Ovary (tissue), 9 donors: ENCODE results near the gene STEAP4. TPM values are rescaled to one million over a fixed set of nuclear protein-coding genes. Genes with fewer than 3 reads are reported as not detected.
"Not testable (repeated sequence)": the region's sequence is repeated elsewhere in the genome, so short reads cannot be mapped to it uniquely, and the experiment has no call there.

Experiments used
- DNase-seq, 5 donors: peaks; one replicate each; pipeline ENCODE4 v3.0.0-alpha.2; 2019 to 2020
- H3K27ac ChIP-seq, 2 donors: fragments of 200-600 bp; one replicate each; pipeline versions ENCODE4 v1.5.1 to v1.8.0; 2019 to 2022
- H3K27me3 ChIP-seq: fragments of 200-600 bp; one replicate; pipeline ENCODE4 v1.8.0; 2022
- H3K36me3 ChIP-seq: fragments of 200-600 bp; sonication (generic); one replicate; pipeline ENCODE4 v1.5.1; 2019
- H3K4me1 ChIP-seq: one replicate; pipeline ENCODE4 v1.8.1; 2013; ENCODE audit warnings: mild to moderate bottlenecking, moderate library complexity; ENCODE audit not compliant: insufficient read depth
- H3K4me3 ChIP-seq: fragments of 200-600 bp; sonication (generic); one replicate; pipeline ENCODE4 v1.5.1; 2017
- H3K9me3 ChIP-seq, 2 donors: fragments of 200-600 bp in 1 of 2; sonication (generic) in 1 of 2; one replicate each; pipeline versions ENCODE4 v1.5.1 to v1.8.1; 2013 to 2019; ENCODE audit warnings: mild to moderate bottlenecking in 1 of 2, moderate library complexity in 1 of 2
- EP300 ChIP-seq: sonication (generic); formaldehyde crosslinking; IDR thresholded peaks from one replicate; pipeline ENCODE4 v1.6.1; 2017; ENCODE audit warnings: antibody characterized with exemption
- POLR2A ChIP-seq: fragments of 450-650 bp; IDR thresholded peaks from one replicate; pipeline ENCODE4 v1.6.1; 2017; ENCODE audit warnings: antibody characterized with exemption, mild to moderate bottlenecking, moderate library complexity
- WGBS, 3 donors: extraction: QIAGEN DNeasy Blood & Tissue Kit in 1 of 3; methylation state at CpG; one replicate each; pipeline versions ENCODE4 v1.1.5 to v1.1.7; 2013 to 2017; 5-methylcytosine and 5-hydroxymethylcytosine counted together
- intact Hi-C, 4 donors: fragments of 100-400 bp; cut with DNase I; formaldehyde crosslinking; loops; one replicate each; pipeline versions ENCODE4 v1.11.0 to v1.15.1; 2022 to 2023
- polyA plus RNA-seq, 2 donors: library from polyadenylated mRNA; stranded (reverse); fragments of 200-250 nt in 1 of 2; fragments of 350-450 nt in 1 of 2; fragmentation: Illumina TruSeq in 1 of 2; extraction: RNeasy Lipid Tissue Mini Kit (QIAGEN cat#74804) in 1 of 2; gene quantifications; one replicate each; pipeline ENCODE4 v1.2.3, GENCODE V29; 2013 to 2014
- total RNA-seq, 7 donors: library from RNA; depleted of rRNA in 2 of 7; stranded (reverse); fragments of >200 nt in 2 of 7; fragmentation: NEBNext Ultra II Directional in 3 of 7; extraction: Animal tissue kit (Norgen Biotek cat#: 25700) in 3 of 7; gene quantifications; one replicate each; pipeline versions ENCODE4 v1.1.0 to v1.2.4, GENCODE V29; 2016 to 2023
- TF ChIP-seq, protein P1 (sequence below), 3 donors: fragments of 450-650 bp in 2 of 3; fragments of 200-600 bp in 1 of 3; IDR thresholded peaks; one replicate each; pipeline versions ENCODE4 v1.5.1 to v1.8.0; 2016 to 2022; ENCODE audit warnings: antibody characterized with exemption in 3 of 3, mild to moderate bottlenecking in 1 of 3
- donor health status: DM: no; HTN: no; CAD: no; lungs with moderate emphysema.
- donor health status: DM: no; HTN: no; CAD: no.
- donor health status: Bipolar disorder and iron deficiency.
- donor health status: DM: yes; HTN: yes; CAD: no.
- donor health status: DM: no; HTN: no; CAD: no.
- donor health status: DM: yes; HTN: yes; CAD: no.

The STEAP4 gene
- total and polyA plus RNA-seq, 9 donors: 1.4 to 76.0 (median 8.1) TPM

DNA sequence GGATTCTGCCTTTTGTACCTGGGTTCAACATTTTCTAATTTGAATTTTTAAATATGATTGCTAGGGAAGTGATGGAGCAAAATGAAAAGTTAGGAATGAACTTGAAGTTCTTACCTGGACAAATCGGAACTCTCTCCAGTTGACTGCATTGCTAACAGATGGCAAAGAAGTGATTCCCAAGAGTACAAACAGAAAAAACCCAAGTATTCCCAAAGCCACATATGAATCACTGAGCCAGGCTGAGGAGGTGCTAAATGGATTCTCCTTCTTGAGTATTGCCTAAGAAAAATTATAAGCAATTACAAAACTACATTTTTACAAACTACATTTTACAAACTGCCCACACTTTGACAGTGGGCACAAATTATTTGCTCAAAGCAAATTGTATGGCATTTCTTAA is 25.9 kb downstream of the STEAP4 start:
- intact Hi-C loops: no loop called here

GRCh38 chr7:88279323-88279722 is 27.4 kb downstream of the STEAP4 start:
- Histone ChIP-seq H3K27ac (no peak overlapping the region), H3K9me3 (no peaks in the 10 kb centered on the region), H3K36me3 (no peaks in the 10 kb centered on the region), H3K4me1 (no peaks in the 10 kb centered on the region), H3K4me3 (no peak overlapping the region), H3K27me3 (no peaks in the 10 kb centered on the region)
- intact Hi-C loops: no loop called here
- DNase-seq: no peak
- WGBS, 3 donors: 32 to 55% (median 39%) methylated on average over 3 of the region's 3 CpGs
- TF ChIP-seq EP300 (no peak), POLR2A (no peak)
- TF ChIP-seq, protein P1, sequence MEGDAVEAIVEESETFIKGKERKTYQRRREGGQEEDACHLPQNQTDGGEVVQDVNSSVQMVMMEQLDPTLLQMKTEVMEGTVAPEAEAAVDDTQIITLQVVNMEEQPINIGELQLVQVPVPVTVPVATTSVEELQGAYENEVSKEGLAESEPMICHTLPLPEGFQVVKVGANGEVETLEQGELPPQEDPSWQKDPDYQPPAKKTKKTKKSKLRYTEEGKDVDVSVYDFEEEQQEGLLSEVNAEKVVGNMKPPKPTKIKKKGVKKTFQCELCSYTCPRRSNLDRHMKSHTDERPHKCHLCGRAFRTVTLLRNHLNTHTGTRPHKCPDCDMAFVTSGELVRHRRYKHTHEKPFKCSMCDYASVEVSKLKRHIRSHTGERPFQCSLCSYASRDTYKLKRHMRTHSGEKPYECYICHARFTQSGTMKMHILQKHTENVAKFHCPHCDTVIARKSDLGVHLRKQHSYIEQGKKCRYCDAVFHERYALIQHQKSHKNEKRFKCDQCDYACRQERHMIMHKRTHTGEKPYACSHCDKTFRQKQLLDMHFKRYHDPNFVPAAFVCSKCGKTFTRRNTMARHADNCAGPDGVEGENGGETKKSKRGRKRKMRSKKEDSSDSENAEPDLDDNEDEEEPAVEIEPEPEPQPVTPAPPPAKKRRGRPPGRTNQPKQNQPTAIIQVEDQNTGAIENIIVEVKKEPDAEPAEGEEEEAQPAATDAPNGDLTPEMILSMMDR (IDR thresholded peaks at IDR 0.05): no peak

More for the DNA sequence above, 25.9 kb downstream of the STEAP4 start:
- no peaks in the 10 kb centered on the region for H3K9me3 ChIP-seq
- WGBS, 3 donors: 90 to 98% (median 93%) methylated on average over 1 of the region's 1 CpG
- no peak overlapping the region for H3K4me3 ChIP-seq
- H3K27me3 ChIP-seq: no peaks in the 10 kb centered on the region
- no peak overlapping the region for H3K27ac ChIP-seq
- DNase-seq: no peak
- TF ChIP-seq POLR2A (no peak), EP300 (no peak)
- TF ChIP-seq, protein P1 (IDR thresholded peaks at IDR 0.05): no peak
- H3K36me3 ChIP-seq: no peaks in the 10 kb centered on the region
- no peaks in the 10 kb centered on the region for H3K4me1 ChIP-seq

- H3K27ac ChIP-seq: no peak overlapping the region
- no peak overlapping the region for H3K4me3 ChIP-seq
- no peaks in the 10 kb centered on the region for H3K4me1 ChIP-seq
- intact Hi-C loops: no loop called here
- 82 to 94% (median 93%) methylated on average over 1 of the region's 1 CpG for WGBS, 3 donors
- H3K36me3 ChIP-seq: no peaks in the 10 kb centered on the region
- TF ChIP-seq EP300: no peak
- TF ChIP-seq, protein P1 (IDR thresholded peaks at IDR 0.05): no peak
- no peak for TF ChIP-seq POLR2A
- no peaks in the 10 kb centered on the region for H3K9me3 ChIP-seq
- no peaks in the 10 kb centered on the region for H3K27me3 ChIP-seq
- DNase-seq: no peak
These were observed 27.8 kb downstream of the STEAP4 start for GRCh38 chr7:88278881-88279280.

- no peaks in the 10 kb centered on the region for H3K9me3 ChIP-seq
- H3K36me3 ChIP-seq: no peaks in the 10 kb centered on the region
- TF ChIP-seq EP300: no peak
- TF ChIP-seq POLR2A: no peak
- TF ChIP-seq, protein P1 (IDR thresholded peaks at IDR 0.05): no peak
- H3K4me3 ChIP-seq: no peak overlapping the region
- H3K4me1 ChIP-seq: no peaks in the 10 kb centered on the region
- intact Hi-C loops: no loop called here
- WGBS, 3 donors: 86 to 90% (median 87%) methylated on average over 3 of the region's 3 CpGs
- no peak overlapping the region for H3K27ac ChIP-seq
- H3K27me3 ChIP-seq: no peaks in the 10 kb centered on the region
- DNase-seq: no peak
These were observed 30.0 kb downstream of the STEAP4 start for GRCh38 chr7:88276605-88277153.

DNA sequence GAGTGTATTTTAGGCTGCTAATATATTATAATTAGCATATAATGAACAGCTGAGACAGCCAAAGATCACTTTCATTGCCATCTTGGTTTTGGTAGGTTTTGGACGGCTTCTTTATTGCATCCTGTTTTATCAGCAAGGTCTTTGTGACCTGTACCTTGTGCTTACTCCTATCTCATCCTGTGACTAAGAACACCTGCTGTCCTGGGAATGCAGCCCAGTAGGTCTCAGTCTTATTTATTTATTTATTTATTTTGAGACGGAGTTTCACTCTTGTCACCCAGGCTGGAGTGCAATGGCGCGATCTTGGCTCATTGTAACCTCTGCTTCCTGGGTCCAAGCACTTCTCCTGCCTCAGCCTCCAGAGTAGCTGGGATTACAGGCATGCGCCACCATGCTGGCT is 31.8 kb downstream of the STEAP4 start:
- H3K4me1 ChIP-seq, H3K27ac ChIP-seq, H3K4me3 ChIP-seq, intact Hi-C loops, DNase-seq, H3K27me3 ChIP-seq, H3K9me3 ChIP-seq, H3K36me3 ChIP-seq: not testable (repeated sequence)
- 54 to 58% (median 57%) methylated on average over 5 of the region's 5 CpGs for WGBS, 3 donors
